Erythroblast (primary cell): ENCODE results near the gene DBX1.

Source experiments
- GATA1 ChIP-seq: IDR thresholded peaks from 2 replicates; pipeline ENCODE4 v1.6.1; 2011; ENCODE audit warnings: low read depth, mild to moderate bottlenecking, control low read depth, low read length, moderate library complexity
- POLR2A ChIP-seq: IDR thresholded peaks from 2 replicates; pipeline ENCODE4 v1.6.1; 2011; ENCODE audit warnings: mild to moderate bottlenecking, low read length

DNA sequence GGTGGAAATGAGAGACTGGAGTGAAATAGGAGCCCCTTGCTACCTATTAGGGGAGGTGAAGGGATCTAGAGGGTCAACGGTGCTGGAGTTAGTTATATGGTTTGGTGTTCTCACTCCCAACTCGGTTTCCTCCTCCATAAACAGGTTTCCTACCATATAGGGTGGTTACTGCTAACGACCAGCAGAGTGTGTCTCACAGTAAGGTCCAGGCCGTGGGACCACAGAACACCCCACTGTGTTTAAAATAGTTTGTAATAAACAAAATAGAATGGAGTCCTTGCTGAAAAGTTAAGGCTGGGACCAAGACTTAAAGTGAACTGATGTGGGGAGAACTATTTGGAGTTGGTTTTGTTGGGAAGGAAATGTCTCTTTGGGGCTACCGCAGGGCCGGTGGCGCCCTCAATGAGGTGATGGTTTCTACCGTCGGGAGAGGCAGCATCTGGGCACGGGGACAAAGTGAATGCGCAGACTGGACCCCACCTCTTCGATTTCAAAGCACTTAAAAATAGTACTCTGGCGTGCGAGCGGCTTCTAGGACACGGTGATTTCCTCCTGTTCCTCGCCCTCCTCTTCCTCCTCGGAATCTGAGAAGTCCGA lies 4.5 kb downstream of the DBX1 start:
- TF ChIP-seq POLR2A (no peak), GATA1 (no peak)
